SU-DHL-6 (cell line): ENCODE results near the gene ANO7.

Source experiments
- CTCF ChIP-seq: fragments of 200-600 bp; sonication (generic); IDR thresholded peaks from one replicate; pipeline ENCODE4 v1.5.1; 2017; ENCODE audit warnings: antibody characterized with exemption, mild to moderate bottlenecking, low read length, moderate library complexity; ENCODE audit not compliant: insufficient read depth, poor library complexity, severe bottlenecking
- EZH2phosphoT487 ChIP-seq: fragments of 200-600 bp; sonication (generic), shearing (Covaris generic); conservative IDR thresholded peaks from 2 replicates; pipeline ENCODE4 v1.6.1; 2018; ENCODE audit warnings: mild to moderate bottlenecking, antibody characterized with exemption, low read length, moderate library complexity, mixed read lengths

- TF ChIP-seq CTCF (no peak), EZH2phosphoT487 (no peak)
Observed at GRCh38 chr2:241202681-241203080, 14.2 kb downstream of the ANO7 start.
